GM10266 (cell line): ENCODE data around the gene TAS2R7.

ENCODE experiments used
- DNase-seq: peaks from one replicate; pipeline ENCODE4 v3.0.0; 2012; ENCODE audit errors: extremely low spot score
- CTCF ChIP-seq: IDR thresholded peaks from 2 replicates; pipeline ENCODE4 v1.5.1; 2012; ENCODE audit warnings: mild to moderate bottlenecking, low read depth; ENCODE audit not compliant: control insufficient read depth, insufficient read depth; ENCODE audit errors: missing control alignments

Gene TAS2R7

DNA sequence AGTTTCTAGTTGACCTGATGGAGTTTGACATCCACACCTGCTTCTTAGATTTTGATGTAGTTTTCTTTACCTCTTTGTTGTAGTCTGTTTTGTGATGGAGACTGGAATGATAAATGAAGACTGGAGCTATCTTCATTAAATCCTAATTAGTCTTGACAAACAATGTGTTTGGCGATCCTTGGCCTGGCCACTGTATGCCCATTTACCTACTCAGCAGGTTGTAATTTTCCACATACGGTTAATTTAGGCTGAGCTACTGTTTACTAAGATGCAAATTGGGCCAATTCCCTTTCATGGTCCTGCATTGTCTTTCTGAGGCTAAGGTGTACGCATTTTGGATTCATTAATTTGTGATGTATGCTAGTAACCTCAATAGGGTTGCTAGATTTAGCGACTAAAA, at the start of gene TAS2R7:
TSS of gene TAS2R7 (minus strand) at position 41 of the 400 bp plus-strand sequence. CDS start 57 bp downstream, outside the sequence.
- no peak for TF ChIP-seq CTCF
- DNase-seq, result no peak

GRCh38 chr12:10851243-10851858, 48.9 kb upstream of the TAS2R7 start:
- DNase-seq, result no peak
- no peak for TF ChIP-seq CTCF

DNA sequence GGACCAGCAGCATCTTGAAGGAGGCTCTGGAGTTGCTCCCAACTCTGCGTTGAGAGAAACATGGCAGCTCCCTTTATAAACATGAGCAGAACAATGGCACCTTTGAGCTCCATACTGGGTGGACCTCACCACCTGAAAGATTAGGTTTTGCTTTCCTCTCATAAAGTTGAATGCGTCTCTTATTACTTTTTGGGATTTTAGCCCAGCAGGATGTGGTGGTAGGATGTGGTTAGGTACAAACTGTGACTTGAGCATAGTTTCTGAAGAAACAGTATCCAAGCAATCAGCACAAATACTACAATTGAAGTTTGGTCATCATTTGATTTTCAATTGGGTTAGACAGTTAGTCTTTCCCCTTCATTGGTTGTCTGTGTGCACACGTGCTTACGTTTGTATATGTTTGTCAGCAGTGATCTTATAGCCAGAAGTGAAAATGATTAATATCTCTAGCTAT, 47.0 kb upstream of the TAS2R7 start, which contains the start of gene PRR4:
TSS of gene PRR4 (minus strand) at position 51 of the 454 bp plus-strand sequence. CDS start at position 13, 38 bp downstream.
- DNase-seq, result no peak

GRCh38 chr12:10847744-10848143, 45.3 kb upstream of the TAS2R7 start:
- DNase-seq, result no peak
- no peak for TF ChIP-seq CTCF

More for the DNA sequence above, 47.0 kb upstream of the TAS2R7 start, which contains the start of gene PRR4:
- no peak for TF ChIP-seq CTCF

DNA sequence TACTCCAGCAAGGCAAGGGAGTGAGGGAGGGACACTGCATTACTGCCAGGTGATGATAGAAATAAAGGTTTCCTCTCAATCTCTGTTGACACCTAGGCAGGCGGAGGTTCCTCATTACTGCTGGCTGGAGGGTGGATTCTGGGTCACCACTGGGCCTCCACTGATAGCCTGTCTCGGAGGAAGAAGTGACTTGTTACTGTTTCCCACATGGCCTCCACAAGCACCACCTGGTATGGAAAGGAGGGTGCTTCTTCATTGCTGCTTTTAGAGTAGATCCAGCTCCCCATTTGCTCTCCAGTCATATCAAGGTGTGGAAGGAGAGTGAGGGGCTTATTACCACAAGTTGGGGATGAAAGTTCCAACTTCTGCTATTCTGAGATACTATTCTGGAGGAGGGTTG, 40.4 kb upstream of the TAS2R7 start:
- no peak for TF ChIP-seq CTCF
- no peak for DNase-seq

- TF ChIP-seq CTCF, result no peak
- no peak for DNase-seq
These were observed 36.0 kb upstream of the TAS2R7 start for GRCh38 chr12:10838461-10838860.

DNA sequence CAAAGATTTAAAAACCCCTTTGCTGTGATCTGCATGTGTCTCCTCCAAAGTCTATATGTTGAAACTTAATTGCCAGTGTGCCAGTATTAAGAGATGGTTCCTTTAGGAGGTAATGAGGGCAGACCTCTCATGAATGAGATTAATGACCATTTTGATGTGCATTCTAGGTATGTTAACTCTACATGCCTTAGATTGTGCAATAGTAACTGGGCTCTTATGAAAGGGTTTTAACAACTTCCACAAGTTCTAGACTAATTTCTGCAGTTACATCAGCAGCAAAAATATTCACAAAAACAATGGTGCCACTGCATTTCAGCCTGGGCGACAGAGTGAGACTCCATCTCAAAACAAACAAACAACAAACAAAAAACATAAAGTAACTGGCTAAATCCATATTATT, 27.6 kb upstream of the TAS2R7 start:
- no peak for DNase-seq
- TF ChIP-seq CTCF, result no peak
